Thyroid gland (tissue), 4 donors: Measurements from ENCODE around the gene OBSCN. TPM values are rescaled to one million over a fixed set of nuclear protein-coding genes. Genes with fewer than 3 reads are reported as not detected.

Source experiments
- DNase-seq, 2 donors: peaks; one replicate each; pipeline ENCODE4 v3.0.0-alpha.2; 2019
- H3K27ac ChIP-seq, 3 donors: fragments of 200-600 bp; sonication (generic); 1 replicate in 2 of 3; 2 replicates in 1 of 3; pipeline ENCODE4 v1.5.1; 2016 to 2019; ENCODE audit warnings: mild to moderate bottlenecking in 1 of 3, moderate library complexity in 1 of 3
- H3K27me3 ChIP-seq: fragments of 200-600 bp; sonication (generic); one replicate; pipeline ENCODE4 v1.5.1; 2019
- H3K36me3 ChIP-seq, 2 donors: fragments of 200-600 bp; sonication (generic); one replicate each; pipeline ENCODE4 v1.5.1; 2016 to 2019
- H3K4me1 ChIP-seq, 2 donors: fragments of 200-600 bp; sonication (generic); one replicate each; pipeline ENCODE4 v1.5.1; 2017 to 2019
- H3K4me3 ChIP-seq, 3 donors: fragments of 200-600 bp; sonication (generic); replicated peaks in 1 of 3; 1 replicate in 2 of 3; 2 replicates in 1 of 3; pipeline ENCODE4 v1.5.1; 2016; ENCODE audit warnings: mild to moderate bottlenecking in 1 of 3
- H3K9me3 ChIP-seq: fragments of 200-600 bp; sonication (generic); one replicate; pipeline ENCODE4 v1.5.1; 2017
- CTCF ChIP-seq, 6 experiments: fragments of 200-600 bp in 3 of 6; fragments of 450-650 bp in 3 of 6; sonication (generic) in 3 of 6; IDR thresholded peaks; one replicate each; pipeline ENCODE4 v1.5.1; 2016 to 2019; ENCODE audit warnings: antibody characterized with exemption in 6 of 6, mild to moderate bottlenecking in 2 of 6, inconsistent platforms in 1 of 6, moderate library complexity in 1 of 6
- POLR2A ChIP-seq, 2 donors: fragments of 450-650 bp; IDR thresholded peaks; one replicate each; pipeline ENCODE4 v1.6.1; 2017; ENCODE audit warnings: antibody characterized with exemption in 2 of 2, mild to moderate bottlenecking in 2 of 2, moderate library complexity in 1 of 2
- WGBS, 2 donors: methylation state at CpG; one replicate each; pipeline ENCODE4 v1.1.5; 2017; 5-methylcytosine and 5-hydroxymethylcytosine counted together
- intact Hi-C: fragments of 100-400 bp; cut with DNase I; formaldehyde crosslinking; loops from one replicate; pipeline ENCODE4 v1.15.1; 2023
- total RNA-seq, 4 donors: library from RNA; depleted of rRNA; stranded (reverse); fragments of >200 nt; gene quantifications; one replicate each; pipeline ENCODE4 v1.2.3, GENCODE V29; 2016

OBSCN gene
- total RNA-seq, 4 donors from 2014 or later = 24.0 to 35.1 (median 31.5) TPM

GRCh38 chr1:228408869-228409805 lies 201.3 kb downstream of the OBSCN start:
- WGBS, 2 donors = 89 to 96% methylated on average over 13 to 15 of the region's 19 CpGs
- H3K9me3 ChIP-seq = no peaks in the 10 kb centered on the region
- no peak overlapping the region for H3K27ac ChIP-seq
- H3K4me1 ChIP-seq = peaks cover 23 to 28% of the 10 kb centered on the region in 2 donors
- H3K36me3 ChIP-seq = no peaks in the 10 kb centered on the region
- no peaks in the 10 kb centered on the region for H3K27me3 ChIP-seq
- no peak overlapping the region for H3K4me3 ChIP-seq
- no peak for TF ChIP-seq CTCF (IDR thresholded peaks at IDR 0.05)
- no peak for TF ChIP-seq POLR2A (IDR thresholded peaks at IDR 0.05)
- intact Hi-C loops = loop anchor here (5.0 kb wide), 1 partner anchor 78 kb away; the partner anchor contains the start of gene RNF187
- no peak for DNase-seq

GRCh38 chr1:228410015-228410414 lies 202.2 kb downstream of the OBSCN start:
- Histone ChIP-seq H3K36me3 (no peaks in the 10 kb centered on the region), H3K27ac (no peak overlapping the region), H3K4me3 (no peak overlapping the region), H3K4me1 (peaks cover 15 to 19% of the 10 kb centered on the region in 2 donors), H3K27me3 (no peaks in the 10 kb centered on the region), H3K9me3 (no peaks in the 10 kb centered on the region)
- TF ChIP-seq CTCF (IDR thresholded peaks at IDR 0.05) = no peak
- TF ChIP-seq POLR2A (IDR thresholded peaks at IDR 0.05) = no peak
- no peak for DNase-seq
- intact Hi-C loops = no loop called here
- 90 to 91% methylated on average over 8 of the region's 8 CpGs for WGBS, 2 donors

- no peak for DNase-seq
- Histone ChIP-seq H3K27me3 (no peaks in the 10 kb centered on the region), H3K4me1 (peaks cover 8 to 12% of the 10 kb centered on the region in 2 donors), H3K4me3 (no peak overlapping the region), H3K9me3 (no peaks in the 10 kb centered on the region), H3K27ac (no peak overlapping the region), H3K36me3 (no peaks in the 10 kb centered on the region)
- 90 to 94% methylated on average over 10 to 11 of the region's 11 CpGs for WGBS, 2 donors
- TF ChIP-seq POLR2A (IDR thresholded peaks at IDR 0.05) (no peak), CTCF (IDR thresholded peaks at IDR 0.05) (no peak)
- intact Hi-C loops = no loop called here
Observed at GRCh38 chr1:228410671-228411070, 202.8 kb downstream of the OBSCN start.

- no peak for TF ChIP-seq CTCF (IDR thresholded peaks at IDR 0.05)
- TF ChIP-seq POLR2A (IDR thresholded peaks at IDR 0.05) = no peak
- H3K27ac ChIP-seq = no peak overlapping the region
Observed at GRCh38 chr1:228411121-228411520, 203.3 kb downstream of the OBSCN start.

More at GRCh38 chr1:228411121-228411520, 203.3 kb downstream of the OBSCN start:
- DNase-seq = no peak
- Histone ChIP-seq H3K27me3 (no peaks in the 10 kb centered on the region), H3K4me3 (no peak overlapping the region), H3K36me3 (no peaks in the 10 kb centered on the region), H3K9me3 (no peaks in the 10 kb centered on the region), H3K4me1 (peaks cover 7 to 14% of the 10 kb centered on the region in 2 donors)
- intact Hi-C loops = no loop called here
- 98% methylated on average over 5 of the region's 5 CpGs for WGBS, 2 donors
